Cardiac fibroblast (primary cell): Measurements from ENCODE around the gene PFN3.

ENCODE experiments used
- DNase-seq, 2 donors: peaks; one replicate each; pipeline versions ENCODE4 v3.0.0 to v3.0.0-alpha.2; 2010; ENCODE audit warnings: low read depth in 2 of 2
- H3K4me3 ChIP-seq, 2 donors: replicated peaks in 1 of 2; 1 replicate in 1 of 2; 2 replicates in 1 of 2; pipeline ENCODE4 v1.5.1; 2011; ENCODE audit warnings: low read depth in 2 of 2, low read length in 2 of 2, mild to moderate bottlenecking in 2 of 2, moderate library complexity in 1 of 2
- CTCF ChIP-seq: IDR thresholded peaks from one replicate; pipeline ENCODE4 v1.5.1; 2011; ENCODE audit warnings: low read depth, mild to moderate bottlenecking, low read length, inconsistent platforms

The PFN3 gene

GRCh38 chr5:177431317-177432142, 31.1 kb upstream of the PFN3 start:
- DNase-seq: no peak
- TF ChIP-seq CTCF: no peak
- no peak overlapping the region for H3K4me3 ChIP-seq

GRCh38 chr5:177430972-177431316, 30.5 kb upstream of the PFN3 start:
- H3K4me3 ChIP-seq: no peak overlapping the region
- TF ChIP-seq CTCF: no peak
- no peak for DNase-seq

GRCh38 chr5:177430140-177430951, 29.9 kb upstream of the PFN3 start:
- TF ChIP-seq CTCF: no peak
- no peak overlapping the region for H3K4me3 ChIP-seq
- no peak for DNase-seq

GRCh38 chr5:177429248-177430040, 29.0 kb upstream of the PFN3 start:
- DNase-seq: no peak
- no peak for TF ChIP-seq CTCF
- H3K4me3 ChIP-seq: no peak overlapping the region

GRCh38 chr5:177428574-177429217, 28.2 kb upstream of the PFN3 start:
- no peak for DNase-seq
- TF ChIP-seq CTCF: no peak
- H3K4me3 ChIP-seq: no peak overlapping the region

GRCh38 chr5:177427919-177428573, 27.6 kb upstream of the PFN3 start:
- H3K4me3 ChIP-seq: no peak overlapping the region
- no peak for TF ChIP-seq CTCF
- no peak for DNase-seq
